ENCODE data around the gene AKIRIN2.
"Not testable (repeated sequence)": the region's sequence is repeated elsewhere in the genome, so short reads cannot be mapped to it uniquely, and the experiment has no call there.

- TF ChIP-seq, protein P1, sequence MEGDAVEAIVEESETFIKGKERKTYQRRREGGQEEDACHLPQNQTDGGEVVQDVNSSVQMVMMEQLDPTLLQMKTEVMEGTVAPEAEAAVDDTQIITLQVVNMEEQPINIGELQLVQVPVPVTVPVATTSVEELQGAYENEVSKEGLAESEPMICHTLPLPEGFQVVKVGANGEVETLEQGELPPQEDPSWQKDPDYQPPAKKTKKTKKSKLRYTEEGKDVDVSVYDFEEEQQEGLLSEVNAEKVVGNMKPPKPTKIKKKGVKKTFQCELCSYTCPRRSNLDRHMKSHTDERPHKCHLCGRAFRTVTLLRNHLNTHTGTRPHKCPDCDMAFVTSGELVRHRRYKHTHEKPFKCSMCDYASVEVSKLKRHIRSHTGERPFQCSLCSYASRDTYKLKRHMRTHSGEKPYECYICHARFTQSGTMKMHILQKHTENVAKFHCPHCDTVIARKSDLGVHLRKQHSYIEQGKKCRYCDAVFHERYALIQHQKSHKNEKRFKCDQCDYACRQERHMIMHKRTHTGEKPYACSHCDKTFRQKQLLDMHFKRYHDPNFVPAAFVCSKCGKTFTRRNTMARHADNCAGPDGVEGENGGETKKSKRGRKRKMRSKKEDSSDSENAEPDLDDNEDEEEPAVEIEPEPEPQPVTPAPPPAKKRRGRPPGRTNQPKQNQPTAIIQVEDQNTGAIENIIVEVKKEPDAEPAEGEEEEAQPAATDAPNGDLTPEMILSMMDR (IDR thresholded peaks at IDR 0.05): not testable (repeated sequence)
- TF ChIP-seq POLR2A (IDR thresholded peaks at IDR 0.05): not testable (repeated sequence)
Measured at GRCh38 chr6:87708581-87709427, 6.8 kb upstream of the AKIRIN2 start.
